Calu3 (cell line): ENCODE measurements around the gene TRAPPC5. TPM values are rescaled to one million over a fixed set of nuclear protein-coding genes. Genes with fewer than 3 reads are reported as not detected.

ENCODE experiments used
- BruUV-seq: library from RNA; stranded (reverse); fragments of 400-500 nt; replicated peaks from 2 replicates; lab custom pipeline; 2021; lab: Mats Ljungman, UMichigan
- CTCF ChIA-PET: fragments of 300-600 bp; sonication (Branson Sonifier 250); formaldehyde crosslinking; loops from one replicate; lab custom pipeline; 2022; ENCODE audit warnings: antibody characterized with exemption; lab: Charles Lee
- DNase-seq: peaks from one replicate; pipeline ENCODE4 v3.0.0; 2022
- H3K27ac Mint-ChIP-seq: one replicate; pipeline ENCODE4 v1.8.0; 2022; ENCODE audit warnings: mixed read lengths; ENCODE audit not compliant: unreplicated experiment
- H3K27me3 Mint-ChIP-seq: one replicate; pipeline ENCODE4 v1.8.0; 2022; ENCODE audit warnings: mixed read lengths; ENCODE audit not compliant: unreplicated experiment
- H3K36me3 Mint-ChIP-seq: one replicate; pipeline ENCODE4 v1.8.0; 2022; ENCODE audit warnings: mild to moderate bottlenecking, moderate library complexity, mixed read lengths; ENCODE audit not compliant: insufficient read depth, unreplicated experiment
- H3K4me1 Mint-ChIP-seq: one replicate; pipeline ENCODE4 v1.8.0; 2022; ENCODE audit warnings: mild to moderate bottlenecking, low read depth, mixed read lengths; ENCODE audit not compliant: unreplicated experiment
- H3K4me3 Mint-ChIP-seq: one replicate; pipeline ENCODE4 v1.8.0; 2022; ENCODE audit warnings: mild to moderate bottlenecking, low read depth, moderate library complexity, mixed read lengths; ENCODE audit not compliant: unreplicated experiment
- H3K9me3 Mint-ChIP-seq: one replicate; pipeline ENCODE4 v1.8.0; 2022; ENCODE audit warnings: low read depth, mixed read lengths; ENCODE audit not compliant: unreplicated experiment
- CTCF ChIP-seq: fragments of 200-600 bp; IDR thresholded peaks from one replicate; pipeline ENCODE4 v1.8.0; 2022; ENCODE audit warnings: antibody characterized with exemption; ENCODE audit not compliant: unreplicated experiment
- intact Hi-C: fragments of 100-400 bp; cut with micrococcal nuclease; formaldehyde crosslinking; loops from one replicate; pipeline ENCODE4 v1.10.0; 2022; ENCODE audit not compliant: unreplicated experiment
- total RNA-seq: library from RNA; stranded (reverse); gene quantifications from 2 replicates; pipeline ENCODE4 v1.2.3, GENCODE V29; 2022

Gene TRAPPC5
- total RNA-seq, 1 experiment from 2014 or later: 82.4 TPM

GRCh38 chr19:7722231-7722651 lies 41.6 kb downstream of the TRAPPC5 start:
- CTCF ChIA-PET: no interaction called here
- no peaks in the 10 kb centered on the region for H3K36me3 Mint-ChIP-seq
- H3K27ac Mint-ChIP-seq: no peak overlapping the region
- intact Hi-C loops: no loop called here
- no TSS peak for BruUV-seq
- no peaks in the 10 kb centered on the region for H3K4me1 Mint-ChIP-seq
- TF ChIP-seq CTCF: no peak
- no peaks in the 10 kb centered on the region for H3K9me3 Mint-ChIP-seq
- peaks cover 34% of the 10 kb centered on the region for H3K27me3 Mint-ChIP-seq
- no peak overlapping the region for H3K4me3 Mint-ChIP-seq
- no peak for DNase-seq

DNA sequence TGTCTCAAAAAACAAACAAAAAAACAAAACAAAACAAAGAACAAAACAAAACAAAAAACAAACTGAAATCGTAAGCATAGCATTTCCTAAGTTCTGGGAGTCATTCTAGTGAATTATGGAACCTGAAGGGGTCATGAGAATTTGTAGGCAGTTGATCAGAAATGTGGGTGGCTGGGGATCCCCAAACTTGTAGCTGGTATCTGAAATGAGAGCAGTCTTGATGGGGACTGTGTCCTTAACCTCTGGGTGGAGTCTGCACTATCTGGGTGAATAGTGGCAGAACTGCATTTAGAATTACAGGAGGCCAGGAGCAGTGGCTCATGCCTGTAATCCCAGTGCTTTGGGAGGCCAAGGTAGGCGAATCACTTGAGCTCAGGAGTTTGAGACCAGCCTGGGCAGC lies 45.2 kb downstream of the TRAPPC5 start:
- H3K27me3 Mint-ChIP-seq: peaks cover 67% of the 10 kb centered on the region

GRCh38 chr19:7729211-7729610 lies 48.6 kb downstream of the TRAPPC5 start:
- Mint-ChIP-seq H3K27ac (no peak overlapping the region), H3K36me3 (no peaks in the 10 kb centered on the region), H3K4me1 (no peaks in the 10 kb centered on the region), H3K27me3 (peaks cover 66% of the 10 kb centered on the region), H3K4me3 (no peak overlapping the region), H3K9me3 (no peaks in the 10 kb centered on the region)
- CTCF ChIA-PET: no interaction called here
- no TSS peak for BruUV-seq
- TF ChIP-seq CTCF: no peak
- intact Hi-C loops: no loop called here
- no peak for DNase-seq

More for the DNA sequence above, 45.2 kb downstream of the TRAPPC5 start:
- Mint-ChIP-seq H3K4me3 (no peak overlapping the region), H3K4me1 (no peaks in the 10 kb centered on the region), H3K9me3 (no peaks in the 10 kb centered on the region), H3K36me3 (no peaks in the 10 kb centered on the region), H3K27ac (no peak overlapping the region)
- CTCF ChIA-PET: interaction anchor here (1.1 kb wide), 1 partner anchor 157 kb away, joined by 3 read pairs; no protein-coding TSS in a partner anchor
- no TSS peak for BruUV-seq
- TF ChIP-seq CTCF: no peak
- DNase-seq: no peak
- intact Hi-C loops: no loop called here

DNA sequence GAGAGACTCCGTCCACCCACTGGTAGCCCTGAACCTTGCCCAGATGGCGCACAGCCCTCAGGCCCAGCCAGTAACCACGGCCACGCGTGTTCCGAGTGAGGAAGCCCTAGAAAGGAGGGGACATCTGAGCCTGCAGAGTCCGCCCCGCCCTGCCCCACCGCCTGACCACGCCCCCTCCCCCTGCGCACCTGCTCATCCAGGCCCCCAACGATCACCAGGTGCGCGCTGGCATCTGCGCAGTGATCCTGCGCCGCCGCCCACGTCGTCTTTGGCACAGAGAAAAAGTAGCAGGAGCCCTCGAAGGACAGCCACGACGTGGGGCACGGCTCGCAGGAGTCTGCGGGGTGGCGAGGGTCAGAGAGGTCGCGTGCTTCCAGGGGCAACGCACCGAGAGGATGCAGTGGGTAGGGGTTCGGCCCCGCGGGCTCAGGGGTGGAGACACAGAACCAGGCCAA lies 49.2 kb downstream of the TRAPPC5 start:
- TF ChIP-seq CTCF: no peak
- DNase-seq: no peak
- Mint-ChIP-seq H3K9me3 (no peaks in the 10 kb centered on the region), H3K27ac (no peak overlapping the region), H3K4me3 (no peak overlapping the region), H3K27me3 (peaks cover 66% of the 10 kb centered on the region), H3K4me1 (no peaks in the 10 kb centered on the region), H3K36me3 (no peaks in the 10 kb centered on the region)
- CTCF ChIA-PET: no interaction called here
- intact Hi-C loops: no loop called here
- BruUV-seq: no TSS peak
